DOHH2 (cell line): ENCODE data around the gene NBPF1.
"Not testable (repeated sequence)": the region's sequence is repeated elsewhere in the genome, so short reads cannot be mapped to it uniquely, and the experiment has no call there.

Experiments
- CTCF ChIP-seq: fragments of 200-600 bp; sonication (generic); IDR thresholded peaks from one replicate; pipeline ENCODE4 v1.5.1; 2014; ENCODE audit warnings: antibody characterized with exemption, mild to moderate bottlenecking, low read depth, low read length; ENCODE audit not compliant: poor library complexity, severe bottlenecking
- EZH2phosphoT487 ChIP-seq: fragments of 200-600 bp; sonication (generic); IDR thresholded peaks from 2 replicates; pipeline ENCODE4 v1.6.1; 2017; ENCODE audit warnings: borderline replicate concordance, mild to moderate bottlenecking, antibody characterized with exemption, low read length, moderate library complexity, mixed read lengths

GRCh38 chr1:16513412-16514106, 99.8 kb downstream of the NBPF1 start:
- TF ChIP-seq CTCF, EZH2phosphoT487: not testable (repeated sequence)
